B cell (primary cell): Measurements from ENCODE around the gene CDC45. TPM values are rescaled to one million over a fixed set of nuclear protein-coding genes. Genes with fewer than 3 reads are reported as not detected.

Source experiments
- ATAC-seq: fragments of 200-7000 bp; cut with Tn5 transposase; one replicate; pipeline ENCODE4 v1.10.0; 2021; ENCODE audit warnings: low read depth, mild to moderate bottlenecking, moderate number of reproducible peaks, moderate library complexity
- CTCF ChIA-PET: fragments of 350-600 bp; sonication (Branson Sonifier 250); formaldehyde crosslinking; loops from one replicate; lab custom pipeline; 2021; ENCODE audit warnings: antibody characterized with exemption, inconsistent platforms; lab: Charles Lee
- POLR2A ChIA-PET: fragments of 350-600 bp; sonication (Branson Sonifier 250); formaldehyde crosslinking; loops from one replicate; lab custom pipeline; 2021; ENCODE audit warnings: antibody characterized with exemption; lab: Charles Lee
- DNase-seq: peaks from one replicate; pipeline ENCODE4 v3.0.0; 2013
- H2AFZ ChIP-seq: 2 replicates; pipeline ENCODE4 v1.6.1; 2012; ENCODE audit warnings: mild to moderate bottlenecking, low read depth, low read length; ENCODE audit not compliant: insufficient read depth, poor library complexity, severe bottlenecking
- H3K27ac ChIP-seq, 2 donors: 1 replicate in 1 of 2; 2 replicates in 1 of 2; pipeline ENCODE4 v1.5.1; 2012 to 2013; ENCODE audit warnings: low read length in 2 of 2, mild to moderate bottlenecking in 2 of 2, moderate library complexity in 1 of 2
- H3K27me3 ChIP-seq, 4 experiments: fragments of 200-600 bp in 1 of 4; sonication (generic) in 1 of 4; replicated peaks in 1 of 4; 1 replicate in 2 of 4; 2 replicates in 2 of 4; pipeline versions ENCODE4 v1.6.1 to v1.7.0; 2013 to 2016; ENCODE audit warnings: low read length in 3 of 4, mild to moderate bottlenecking in 2 of 4, mixed read lengths in 1 of 4, moderate library complexity in 1 of 4; ENCODE audit not compliant: insufficient read depth in 4 of 4, control insufficient read depth in 3 of 4; ENCODE audit errors: control extremely low read depth in 1 of 4
- H3K36me3 ChIP-seq, 2 experiments: replicated peaks in 1 of 2; 1 replicate in 1 of 2; 2 replicates in 1 of 2; pipeline versions ENCODE4 v1.6.1 to v1.7.1; 2013; ENCODE audit warnings: low read length in 1 of 2; ENCODE audit not compliant: insufficient read depth in 2 of 2, control insufficient read depth in 1 of 2; ENCODE audit errors: control extremely low read depth in 1 of 2, extremely low read depth in 1 of 2
- H3K4me1 ChIP-seq, 2 donors: fragments of 200-600 bp in 1 of 2; sonication (generic) in 1 of 2; 1 replicate in 1 of 2; 2 replicates in 1 of 2; pipeline versions ENCODE4 v1.5.1 to v1.6.1; 2013 to 2017; ENCODE audit warnings: low read length in 2 of 2; ENCODE audit not compliant: control insufficient read depth in 2 of 2, insufficient read depth in 2 of 2
- H3K4me2 ChIP-seq: replicated peaks from 2 replicates; pipeline ENCODE3; 2012; ENCODE audit warnings: mild to moderate bottlenecking, low read depth, low read length; ENCODE audit not compliant: poor library complexity, severe bottlenecking
- H3K4me3 ChIP-seq, 5 experiments: fragments of 200-600 bp in 1 of 5; sonication (generic) in 1 of 5; 1 replicate in 3 of 5; 2 replicates in 2 of 5; pipeline versions ENCODE4 v1.5.1 to v1.7.0; 2011 to 2016; ENCODE audit warnings: low read length in 4 of 5, mild to moderate bottlenecking in 4 of 5, low read depth in 2 of 5, control low read depth in 1 of 5, moderate library complexity in 1 of 5; ENCODE audit not compliant: insufficient read depth in 1 of 5; ENCODE audit errors: control extremely low read depth in 1 of 5, extremely low read depth in 1 of 5
- H3K79me2 ChIP-seq: fragments of 200-600 bp; sonication (generic); one replicate; pipeline ENCODE4 v1.6.0; 2016; ENCODE audit warnings: low read length; ENCODE audit not compliant: control insufficient read depth, insufficient read depth
- H3K9ac ChIP-seq: fragments of 200-600 bp; sonication (generic); 2 replicates; pipeline ENCODE4 v1.6.1; 2017; ENCODE audit warnings: mild to moderate bottlenecking, low read length, moderate library complexity
- H3K9me3 ChIP-seq, 3 donors: one replicate each; pipeline versions ENCODE4 v1.6.1 to v1.7.1; 2013; ENCODE audit warnings: low read length in 2 of 3; ENCODE audit not compliant: control insufficient read depth in 2 of 3, insufficient read depth in 1 of 3; ENCODE audit errors: control extremely low read depth in 1 of 3
- H4K20me1 ChIP-seq: 2 replicates; pipeline ENCODE4 v1.6.0; 2012; ENCODE audit warnings: mild to moderate bottlenecking, low read length; ENCODE audit not compliant: insufficient read depth, control insufficient read depth, poor library complexity, severe bottlenecking
- H3K27ac Mint-ChIP-seq: one replicate; pipeline ENCODE4 v1.8.0; 2021; ENCODE audit warnings: mixed read lengths
- H3K27me3 Mint-ChIP-seq: one replicate; pipeline ENCODE4 v1.8.0; 2021; ENCODE audit warnings: mixed read lengths
- H3K4me1 Mint-ChIP-seq: one replicate; pipeline ENCODE4 v1.8.0; 2021; ENCODE audit warnings: mixed read lengths
- H3K4me3 Mint-ChIP-seq: one replicate; pipeline ENCODE4 v1.8.0; 2021; ENCODE audit warnings: mixed read lengths
- H3K9me3 Mint-ChIP-seq: one replicate; pipeline ENCODE4 v1.8.0; 2022; ENCODE audit warnings: mixed read lengths; ENCODE audit not compliant: insufficient read depth
- EZH2 ChIP-seq: IDR thresholded peaks from 2 replicates; pipeline ENCODE4 v1.6.1; 2012; ENCODE audit warnings: borderline replicate concordance, low read depth, mild to moderate bottlenecking, moderate library complexity, low read length; ENCODE audit not compliant: insufficient read depth, poor library complexity, severe bottlenecking
- WGBS: methylation state at CpG from one replicate; pipeline ENCODE4 v1.1.5; 2013; ENCODE audit warnings: missing lambda C conversion rate; ENCODE audit not compliant: insufficient coverage; 5-methylcytosine and 5-hydroxymethylcytosine counted together
- intact Hi-C: fragments of 100-400 bp; cut with micrococcal nuclease; formaldehyde crosslinking; loops from one replicate; pipeline ENCODE4 v1.10.0; 2022
- polyA plus RNA-seq: library from polyadenylated mRNA; depleted of rRNA; stranded (reverse); fragments of >200 nt; gene quantifications from 2 replicates; pipeline ENCODE4 v1.2.3, GENCODE V29; 2012
- total RNA-seq, 2 donors: library from RNA; stranded (reverse); fragments of 120-200 nt in 1 of 2; gene quantifications; 1 replicate in 1 of 2; 2 replicates in 1 of 2; pipeline versions ENCODE4 v1.2.3 to v1.2.4, GENCODE V29; 2013 to 2022
- TF ChIP-seq, protein P1 (sequence below): fragments of 200-600 bp; IDR thresholded peaks from one replicate; pipeline ENCODE4 v1.8.0; 2022; ENCODE audit warnings: antibody characterized with exemption, mild to moderate bottlenecking

The CDC45 gene
- total and polyA plus RNA-seq, 2 donors (not counting 1 experiment from before 2014, with no cell fraction given): 0.49 to 1.4 TPM

GRCh38 chr22:19566279-19567156, 86.8 kb downstream of the CDC45 start:
- TF ChIP-seq, protein P1, sequence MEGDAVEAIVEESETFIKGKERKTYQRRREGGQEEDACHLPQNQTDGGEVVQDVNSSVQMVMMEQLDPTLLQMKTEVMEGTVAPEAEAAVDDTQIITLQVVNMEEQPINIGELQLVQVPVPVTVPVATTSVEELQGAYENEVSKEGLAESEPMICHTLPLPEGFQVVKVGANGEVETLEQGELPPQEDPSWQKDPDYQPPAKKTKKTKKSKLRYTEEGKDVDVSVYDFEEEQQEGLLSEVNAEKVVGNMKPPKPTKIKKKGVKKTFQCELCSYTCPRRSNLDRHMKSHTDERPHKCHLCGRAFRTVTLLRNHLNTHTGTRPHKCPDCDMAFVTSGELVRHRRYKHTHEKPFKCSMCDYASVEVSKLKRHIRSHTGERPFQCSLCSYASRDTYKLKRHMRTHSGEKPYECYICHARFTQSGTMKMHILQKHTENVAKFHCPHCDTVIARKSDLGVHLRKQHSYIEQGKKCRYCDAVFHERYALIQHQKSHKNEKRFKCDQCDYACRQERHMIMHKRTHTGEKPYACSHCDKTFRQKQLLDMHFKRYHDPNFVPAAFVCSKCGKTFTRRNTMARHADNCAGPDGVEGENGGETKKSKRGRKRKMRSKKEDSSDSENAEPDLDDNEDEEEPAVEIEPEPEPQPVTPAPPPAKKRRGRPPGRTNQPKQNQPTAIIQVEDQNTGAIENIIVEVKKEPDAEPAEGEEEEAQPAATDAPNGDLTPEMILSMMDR: no peak
- TF ChIP-seq EZH2: no peak
- ChIA-PET POLR2A (interaction anchor here (0.7 kb wide), 1 partner anchor 53 kb away, joined by 10 read pairs; no protein-coding TSS in a partner anchor), CTCF (no interaction called here)
- 98% methylated on average over 50 of the region's 52 CpGs for WGBS
- DNase-seq (no peak), ATAC-seq (no peak)
- peaks cover 21% of the 10 kb centered on the region for H3K27me3 Mint-ChIP-seq
- no peak overlapping the region for H3K4me2 ChIP-seq
- H3K9ac ChIP-seq: no peak overlapping the region
- H3K9me3 Mint-ChIP-seq: no peaks in the 10 kb centered on the region
- no peak overlapping the region for H3K27ac Mint-ChIP-seq
- no peak overlapping the region for H3K4me3 ChIP-seq
- peaks cover 0 to 10% (median 0%) of the 10 kb centered on the region in 4 experiments for H3K27me3 ChIP-seq
- H2AFZ ChIP-seq: no peak overlapping the region
- H3K36me3 ChIP-seq: no peaks in the 10 kb centered on the region
- peaks cover 0 to 3% (median 0%) of the 10 kb centered on the region in 3 donors for H3K9me3 ChIP-seq
- no peak overlapping the region for H3K4me3 Mint-ChIP-seq
- H4K20me1 ChIP-seq: no peaks in the 10 kb centered on the region
- H3K4me1 Mint-ChIP-seq: no peaks in the 10 kb centered on the region
- no peak overlapping the region for H3K27ac ChIP-seq
- intact Hi-C loops: no loop called here
- H3K4me1 ChIP-seq: no peaks in the 10 kb centered on the region
- H3K79me2 ChIP-seq: no peaks in the 10 kb centered on the region
